ENCODE data around the gene TRIM42.

Gene TRIM42

DNA sequence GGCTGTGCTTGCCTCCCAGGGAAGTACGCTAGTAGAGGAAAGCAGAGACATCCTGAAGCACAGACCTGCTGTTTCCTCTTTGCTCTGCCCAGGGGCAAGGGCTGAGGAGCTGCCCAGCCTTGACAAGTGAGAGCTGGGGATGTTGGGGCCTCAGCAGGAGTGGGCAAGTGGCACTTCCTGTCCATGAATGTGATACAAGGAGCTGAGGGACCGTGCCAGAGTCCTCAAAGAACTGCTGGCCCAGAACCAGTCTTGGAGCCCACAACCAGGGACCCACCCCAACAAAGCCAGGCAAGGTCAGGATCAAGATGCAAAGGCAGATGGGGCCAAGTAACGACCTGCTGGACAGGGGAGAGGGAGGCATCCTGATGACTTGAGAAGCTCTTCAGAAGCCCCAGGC is 70.3 kb downstream of the TRIM42 start:
- H3K36me3 ChIP-seq (ENCODE audit: control insufficient read depth, insufficient read depth, low read length) = no peaks in the 10 kb centered on the region
- DNase-seq (ENCODE audit: extremely low read depth, insufficient read length) = no peak
- TF ChIP-seq, protein P1, sequence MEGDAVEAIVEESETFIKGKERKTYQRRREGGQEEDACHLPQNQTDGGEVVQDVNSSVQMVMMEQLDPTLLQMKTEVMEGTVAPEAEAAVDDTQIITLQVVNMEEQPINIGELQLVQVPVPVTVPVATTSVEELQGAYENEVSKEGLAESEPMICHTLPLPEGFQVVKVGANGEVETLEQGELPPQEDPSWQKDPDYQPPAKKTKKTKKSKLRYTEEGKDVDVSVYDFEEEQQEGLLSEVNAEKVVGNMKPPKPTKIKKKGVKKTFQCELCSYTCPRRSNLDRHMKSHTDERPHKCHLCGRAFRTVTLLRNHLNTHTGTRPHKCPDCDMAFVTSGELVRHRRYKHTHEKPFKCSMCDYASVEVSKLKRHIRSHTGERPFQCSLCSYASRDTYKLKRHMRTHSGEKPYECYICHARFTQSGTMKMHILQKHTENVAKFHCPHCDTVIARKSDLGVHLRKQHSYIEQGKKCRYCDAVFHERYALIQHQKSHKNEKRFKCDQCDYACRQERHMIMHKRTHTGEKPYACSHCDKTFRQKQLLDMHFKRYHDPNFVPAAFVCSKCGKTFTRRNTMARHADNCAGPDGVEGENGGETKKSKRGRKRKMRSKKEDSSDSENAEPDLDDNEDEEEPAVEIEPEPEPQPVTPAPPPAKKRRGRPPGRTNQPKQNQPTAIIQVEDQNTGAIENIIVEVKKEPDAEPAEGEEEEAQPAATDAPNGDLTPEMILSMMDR (IDR thresholded peaks at IDR 0.05; ENCODE audit: insufficient read depth, low read length, poor library complexity, severe bottlenecking) = no peak
- no peak overlapping the region for H3K4me3 ChIP-seq (replicated peaks; ENCODE audit: low read depth, low read length)
- H3K27me3 ChIP-seq (replicated peaks; ENCODE audit: control insufficient read depth, insufficient read depth, low read length) = peaks cover 6% of the 10 kb centered on the region

DNA sequence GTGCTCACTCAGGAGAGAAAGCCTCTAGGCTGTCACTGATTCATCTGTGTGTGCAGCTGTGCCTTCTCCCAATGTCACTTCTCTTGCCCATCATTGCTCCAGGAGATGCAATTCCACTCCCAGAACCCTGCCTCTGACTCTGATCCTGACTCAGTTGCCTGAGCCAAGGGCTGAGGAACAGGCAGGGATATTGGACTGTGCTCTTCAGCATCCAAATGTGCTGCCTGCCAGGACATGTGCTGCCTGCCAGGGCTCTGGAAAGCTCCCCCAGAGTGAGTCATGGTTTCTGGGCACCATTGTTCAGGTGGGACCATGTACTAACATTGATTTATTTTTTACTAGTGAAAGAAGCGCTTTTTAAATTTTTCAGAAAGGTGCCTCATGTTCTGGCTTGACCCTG is 71.0 kb downstream of the TRIM42 start:
- Histone ChIP-seq H3K27me3 (replicated peaks; ENCODE audit: control insufficient read depth, insufficient read depth, low read length) (peaks cover 6% of the 10 kb centered on the region), H3K36me3 (ENCODE audit: control insufficient read depth, insufficient read depth, low read length) (no peaks in the 10 kb centered on the region), H3K4me3 (replicated peaks; ENCODE audit: low read depth, low read length) (no peak overlapping the region)
- TF ChIP-seq, protein P1 (IDR thresholded peaks at IDR 0.05; ENCODE audit: insufficient read depth, low read length, poor library complexity, severe bottlenecking) = no peak
- no peak for DNase-seq (ENCODE audit: extremely low read depth, insufficient read length)
